ENCODE data around the gene BATF3. TPM values are rescaled to one million over a fixed set of nuclear protein-coding genes. Genes with fewer than 3 reads are reported as not detected.
A peak's percentile ranks its signal among the peaks of the same experiment; 100 is the strongest.

Gene BATF3
- total RNA-seq, 1 experiment from 2014 or later, result 3.9 TPM

GRCh38 chr1:212745303-212745702, 45.7 kb upstream of the BATF3 start (continued):
- TF ChIP-seq ZNF425 (CRISPR knock-in tag; conservative IDR thresholded peaks at IDR 0.05) (no peak), CREM (CRISPR knock-in tag; IDR thresholded peaks at IDR 0.05) (no peak), CBFB (CRISPR knock-in tag; IDR thresholded peaks at IDR 0.05; ENCODE audit: low read depth) (no peak), E2F4 (CRISPR knock-in tag; IDR thresholded peaks at IDR 0.05; ENCODE audit: borderline replicate concordance, low read depth) (no peak), ZBTB21 (CRISPR knock-in tag; IDR thresholded peaks at IDR 0.05; ENCODE audit: borderline replicate concordance) (no peak), SMAD3 (CRISPR knock-in tag; IDR thresholded peaks at IDR 0.05; ENCODE audit: borderline replicate concordance) (no peak), FOXP1 (CRISPR knock-in tag; IDR thresholded peaks at IDR 0.05; ENCODE audit: borderline replicate concordance) (no peak)

- Mint-ChIP-seq H3K27me3 (ENCODE audit: low read depth) (no peaks in the 10 kb centered on the region), H3K36me3 (peaks cover 21% of the 10 kb centered on the region), H3K4me1 (peaks cover 11% of the 10 kb centered on the region), H3K27ac (peak overlapping the region; percentile 67), H3K4me3 (no peak overlapping the region), H3K9me3 (peaks cover 19% of the 10 kb centered on the region)
- POLR2A ChIA-PET, result interaction anchor here (0.7 kb wide), 1 partner anchor 48 kb away, joined by 5 read pairs; no protein-coding TSS in a partner anchor
- TF ChIP-seq ETV6 (CRISPR knock-in tag; IDR thresholded peaks at IDR 0.05) (no peak), CBFB (CRISPR knock-in tag; IDR thresholded peaks at IDR 0.05; ENCODE audit: low read depth) (no peak), FOXJ3 (CRISPR knock-in tag; IDR thresholded peaks at IDR 0.05; ENCODE audit: borderline replicate concordance) (no peak), ZNF232 (CRISPR knock-in tag; IDR thresholded peaks at IDR 0.05) (no peak), NFATC4 (CRISPR knock-in tag; IDR thresholded peaks at IDR 0.05) (no peak), JAZF1 (CRISPR knock-in tag; IDR thresholded peaks at IDR 0.05) (no peak), ZNF425 (CRISPR knock-in tag; conservative IDR thresholded peaks at IDR 0.05) (no peak), SMAD4 (CRISPR knock-in tag; IDR thresholded peaks at IDR 0.05) (no peak), EMX1 (CRISPR knock-in tag; IDR thresholded peaks at IDR 0.05) (no peak)
- TF ChIP-seq, protein P1, sequence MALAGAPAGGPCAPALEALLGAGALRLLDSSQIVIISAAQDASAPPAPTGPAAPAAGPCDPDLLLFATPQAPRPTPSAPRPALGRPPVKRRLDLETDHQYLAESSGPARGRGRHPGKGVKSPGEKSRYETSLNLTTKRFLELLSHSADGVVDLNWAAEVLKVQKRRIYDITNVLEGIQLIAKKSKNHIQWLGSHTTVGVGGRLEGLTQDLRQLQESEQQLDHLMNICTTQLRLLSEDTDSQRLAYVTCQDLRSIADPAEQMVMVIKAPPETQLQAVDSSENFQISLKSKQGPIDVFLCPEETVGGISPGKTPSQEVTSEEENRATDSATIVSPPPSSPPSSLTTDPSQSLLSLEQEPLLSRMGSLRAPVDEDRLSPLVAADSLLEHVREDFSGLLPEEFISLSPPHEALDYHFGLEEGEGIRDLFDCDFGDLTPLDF (CRISPR knock-in tag; IDR thresholded peaks at IDR 0.05), result no peak
- CTCF ChIA-PET, result interaction anchor here (1.0 to 3.0 kb wide), 3 partner anchors 8 to 79 kb away, joined by 3 to 12 read pairs (median 4); no protein-coding TSS in a partner anchor
- DNase-seq (ENCODE audit: low spot score) (no peak), ATAC-seq (no peak)
Measured at GRCh38 chr1:212743901-212744475, 44.3 kb upstream of the BATF3 start.

- H3K27me3 Mint-ChIP-seq (ENCODE audit: low read depth), result no peaks in the 10 kb centered on the region
- peaks cover 21% of the 10 kb centered on the region for H3K36me3 Mint-ChIP-seq
- ChIA-PET CTCF (interaction anchor here (0.7 to 4.9 kb wide), 3 partner anchors 12 to 73 kb away, joined by 3 to 22 read pairs (median 7); no protein-coding TSS in a partner anchor), POLR2A (no interaction called here)
- no peak overlapping the region for H3K4me3 Mint-ChIP-seq
- H3K9me3 Mint-ChIP-seq, result peaks cover 15% of the 10 kb centered on the region
- DNase-seq (ENCODE audit: low spot score) (no peak), ATAC-seq (no peak)
- H3K27ac Mint-ChIP-seq, result peak overlapping the region; percentile 75; the same call in 1 of the 2 replicates
- no peak for TF ChIP-seq SOX15 (CRISPR knock-in tag; IDR thresholded peaks at IDR 0.05)
- no peaks in the 10 kb centered on the region for H3K4me1 Mint-ChIP-seq
Measured at GRCh38 chr1:212738330-212738729, 38.7 kb upstream of the BATF3 start.
